ENCODE data around the gene ETV4. TPM values are rescaled to one million over a fixed set of nuclear protein-coding genes. Genes with fewer than 3 reads are reported as not detected.
A peak's percentile ranks its signal among the peaks of the same experiment; 100 is the strongest.

The ETV4 gene
- total and polyA plus RNA-seq, 2 of the 13 experiments (the other 11 are each of a cell fraction or from before 2014, with no cell fraction given), result 128 to 330 TPM

- TF ChIP-seq NFKB2 (CRISPR knock-in tag; IDR thresholded peaks at IDR 0.05; ENCODE audit: borderline replicate concordance) (no peak), ZNF550 (CRISPR knock-in tag; IDR thresholded peaks at IDR 0.05; ENCODE audit: borderline replicate concordance) (no peak), ZNF781 (CRISPR knock-in tag; IDR thresholded peaks at IDR 0.05; ENCODE audit: borderline replicate concordance, not compliant biosample characterization) (no peak), NR2F6 (IDR thresholded peaks at IDR 0.05) (peak; percentile 98), NR2F6 (CRISPR knock-in tag; IDR thresholded peaks at IDR 0.05) (peak; percentile 98), NCOA5 (CRISPR knock-in tag; IDR thresholded peaks at IDR 0.05) (no peak), ZFP36 (IDR thresholded peaks at IDR 0.05; ENCODE audit: borderline replicate concordance, low read depth, low read length, partially characterized antibody) (no peak), BHLHE40 (IDR thresholded peaks at IDR 0.05; ENCODE audit: low read length) (peak; percentile 53; the same call in 1 of the 2 replicates), RNF2 (conservative IDR thresholded peaks at IDR 0.05; ENCODE audit: low read depth) (no peak), ZNF253 (CRISPR knock-in tag; IDR thresholded peaks at IDR 0.05; ENCODE audit: borderline replicate concordance) (no peak), E2F1 (CRISPR knock-in tag; IDR thresholded peaks at IDR 0.05) (no peak), DMAP1 (CRISPR knock-in tag; IDR thresholded peaks at IDR 0.05) (0 out of 2 replicates have a peak, but pooled peaks have one; percentile 34), STAT6 (CRISPR knock-in tag; IDR thresholded peaks at IDR 0.05; ENCODE audit: borderline replicate concordance) (peak; percentile 87), CREB1 (IDR thresholded peaks at IDR 0.05) (no peak; the same call in 1 of the 2 replicates), CREB1 (CRISPR knock-in tag; IDR thresholded peaks at IDR 0.05) (peak; percentile 46; the same call in 1 of the 2 replicates), ZNF329 (CRISPR knock-in tag; IDR thresholded peaks at IDR 0.05; ENCODE audit: low read depth) (0 out of 2 replicates have a peak, but pooled peaks have one; percentile 28), MYC (CRISPR knock-in tag; IDR thresholded peaks at IDR 0.05; ENCODE audit: borderline replicate concordance) (no peak), TBX3 (IDR thresholded peaks at IDR 0.05; ENCODE audit: borderline replicate concordance) (peak; percentile 81; the same call in 1 of the 2 replicates), SKI (IDR thresholded peaks at IDR 0.05; ENCODE audit: partially characterized antibody) (peak; percentile 40), ZNF7 (CRISPR knock-in tag; IDR thresholded peaks at IDR 0.05) (no peak), BCL3 (CRISPR knock-in tag; IDR thresholded peaks at IDR 0.05) (no peak), MAFF (IDR thresholded peaks at IDR 0.05; ENCODE audit: low read depth, low read length) (0 out of 2 replicates have a peak, but pooled peaks have one; percentile 1), SALL2 (CRISPR knock-in tag; IDR thresholded peaks at IDR 0.05) (no peak), ZNF350 (CRISPR knock-in tag; IDR thresholded peaks at IDR 0.05; ENCODE audit: borderline replicate concordance, low read depth) (no peak), ZNF460 (CRISPR knock-in tag; IDR thresholded peaks at IDR 0.05; ENCODE audit: borderline replicate concordance) (peak; percentile 47; the same call in 1 of the 2 replicates), NFE2L2 (IDR thresholded peaks at IDR 0.05; ENCODE audit: low read length) (no peak)
Observed at GRCh38 chr17:43479948-43480347, 66.2 kb downstream of the ETV4 start (continued).
